ENCODE results near the gene DTX1.

DNA sequence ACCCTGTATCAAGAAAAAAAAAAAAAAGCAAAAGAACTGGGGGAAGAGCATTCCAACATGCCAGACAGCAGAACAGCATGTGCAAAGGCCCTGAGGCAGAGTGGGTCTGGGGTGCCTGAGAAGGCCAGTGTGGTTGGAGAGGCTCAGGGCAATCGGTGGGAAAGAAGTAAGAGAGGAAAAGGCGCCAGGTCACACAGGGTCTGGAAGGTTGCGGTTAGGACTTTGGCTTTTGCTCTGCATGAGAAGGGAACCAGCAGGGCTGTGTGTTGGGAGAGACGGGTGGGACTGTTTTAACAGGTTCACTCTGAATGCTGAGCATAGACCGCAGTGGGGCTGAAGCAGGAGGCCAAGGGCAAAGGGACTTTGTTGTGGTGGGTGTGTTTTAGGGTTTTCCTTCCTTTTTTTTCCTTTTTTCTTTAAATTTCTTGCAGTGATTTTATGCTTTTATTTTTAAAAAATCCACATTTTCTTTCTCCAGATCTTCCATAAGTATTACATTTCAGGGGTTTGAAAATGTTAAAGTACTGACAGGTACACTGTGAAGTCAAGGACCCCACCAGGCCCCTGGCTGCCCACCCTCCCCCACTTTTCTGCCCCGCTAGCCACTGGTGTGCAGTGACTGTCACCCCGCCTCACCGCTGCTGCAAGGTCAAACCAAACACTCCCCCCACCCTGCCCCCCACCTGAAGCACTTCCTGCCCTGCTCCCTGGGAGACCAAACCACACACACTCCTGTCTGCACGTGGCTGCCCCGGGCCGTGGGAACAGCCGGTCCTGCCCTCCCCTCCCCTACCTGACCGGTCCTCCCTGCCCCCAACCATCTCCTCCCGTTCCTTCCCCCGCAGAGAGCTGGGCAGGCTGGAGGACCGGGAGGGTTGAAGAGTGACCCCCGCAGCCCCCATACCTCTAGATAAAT lies 30.0 kb downstream of the DTX1 start:
- no peak for TF ChIP-seq CTCF (IDR thresholded peaks at IDR 0.05 in 4 of 5, conservative IDR thresholded peaks at IDR 0.05 in 1 of 5)
- TF ChIP-seq POLR2A (IDR thresholded peaks at IDR 0.05) = no peak
